Liver (tissue), 9 donors: ENCODE measurements around the gene GAPDH. TPM values are rescaled to one million over a fixed set of nuclear protein-coding genes. Genes with fewer than 3 reads are reported as not detected.

Experiments
- DNase-seq: peaks from one replicate; pipeline ENCODE4 v3.0.0-alpha.2; 2017; ENCODE audit warnings: low spot score
- H3K27ac ChIP-seq, 2 donors: one replicate each; pipeline ENCODE4 v1.7.0; 2013; ENCODE audit warnings: inconsistent platforms in 2 of 2, low read length in 2 of 2, control low read depth in 1 of 2, low read depth in 1 of 2, mild to moderate bottlenecking in 1 of 2
- H3K27me3 ChIP-seq, 4 donors: one replicate each; pipeline versions ENCODE4 v1.6.1 to v1.7.0; 2013; ENCODE audit warnings: low read length in 3 of 4, inconsistent platforms in 1 of 4, mild to moderate bottlenecking in 1 of 4, moderate library complexity in 1 of 4; ENCODE audit not compliant: control insufficient read depth in 4 of 4, insufficient read depth in 4 of 4
- H3K36me3 ChIP-seq, 4 donors: one replicate each; pipeline versions ENCODE4 v1.6.1 to v1.7.0; 2013; ENCODE audit warnings: low read length in 3 of 4, mild to moderate bottlenecking in 3 of 4, low read depth in 1 of 4, moderate library complexity in 1 of 4; ENCODE audit not compliant: control insufficient read depth in 4 of 4, insufficient read depth in 3 of 4
- H3K4me1 ChIP-seq, 4 donors: one replicate each; pipeline versions ENCODE4 v1.6.1 to v1.7.0; 2013; ENCODE audit warnings: low read length in 3 of 4, mild to moderate bottlenecking in 3 of 4, moderate library complexity in 1 of 4; ENCODE audit not compliant: control insufficient read depth in 4 of 4, insufficient read depth in 4 of 4
- H3K4me3 ChIP-seq, 3 donors: one replicate each; pipeline versions ENCODE4 v1.6.1 to v1.7.0; 2013; ENCODE audit warnings: low read length in 3 of 3, control low read depth in 1 of 3, low read depth in 1 of 3, mild to moderate bottlenecking in 1 of 3
- H3K9ac ChIP-seq, 2 donors: one replicate each; pipeline ENCODE4 v1.7.0; 2013; ENCODE audit warnings: low read length in 2 of 2, mild to moderate bottlenecking in 2 of 2, moderate library complexity in 2 of 2, control low read depth in 1 of 2, low read depth in 1 of 2
- H3K9me3 ChIP-seq, 4 donors: one replicate each; pipeline versions ENCODE4 v1.6.1 to v1.7.0; 2013; ENCODE audit warnings: low read length in 3 of 4; ENCODE audit not compliant: control insufficient read depth in 4 of 4
- ATF3 ChIP-seq: IDR thresholded peaks from 2 replicates; pipeline ENCODE4 v1.6.1; 2016; ENCODE audit warnings: antibody characterized with exemption
- CTCF ChIP-seq: fragments of 150-350 bp; IDR thresholded peaks from 2 replicates; pipeline ENCODE4 v1.5.1; 2017; ENCODE audit warnings: improper control_type of control experiment, low read depth, low read length; ENCODE audit not compliant: missing input control
- EGR1 ChIP-seq, 2 donors: IDR thresholded peaks; 2 replicates each; pipeline ENCODE4 v1.6.1; 2016 to 2018; ENCODE audit warnings: antibody characterized with exemption in 2 of 2, low read depth in 2 of 2
- FOXA1 ChIP-seq: IDR thresholded peaks from 2 replicates; pipeline ENCODE4 v1.6.1; 2016; ENCODE audit warnings: antibody characterized with exemption
- FOXA2 ChIP-seq: IDR thresholded peaks from 2 replicates; pipeline ENCODE4 v1.6.1; 2016; ENCODE audit warnings: antibody characterized with exemption
- GABPA ChIP-seq, 2 donors: IDR thresholded peaks in 1 of 2; conservative IDR thresholded peaks in 1 of 2; 2 replicates each; pipeline ENCODE4 v1.6.1; 2016; ENCODE audit warnings: antibody characterized with exemption in 2 of 2, mild to moderate bottlenecking in 1 of 2, moderate library complexity in 1 of 2
- HNF4A ChIP-seq, 2 donors: conservative IDR thresholded peaks; 2 replicates each; pipeline ENCODE4 v1.6.1; 2016; ENCODE audit warnings: antibody characterized with exemption in 2 of 2, mild to moderate bottlenecking in 2 of 2
- JUND ChIP-seq, 2 donors: IDR thresholded peaks; 2 replicates each; pipeline ENCODE4 v1.6.1; 2016; ENCODE audit warnings: antibody characterized with exemption in 2 of 2
- MAX ChIP-seq: IDR thresholded peaks from 2 replicates; pipeline ENCODE4 v1.6.1; 2016; ENCODE audit warnings: antibody characterized with exemption
- NR2F2 ChIP-seq: IDR thresholded peaks from 2 replicates; pipeline ENCODE4 v1.6.1; 2016; ENCODE audit warnings: antibody characterized with exemption
- RXRA ChIP-seq, 2 donors: IDR thresholded peaks; 2 replicates each; pipeline ENCODE4 v1.6.1; 2017 to 2018; ENCODE audit warnings: antibody characterized with exemption in 2 of 2, mild to moderate bottlenecking in 1 of 2
- SP1 ChIP-seq: IDR thresholded peaks from 2 replicates; pipeline ENCODE4 v1.6.1; 2018; ENCODE audit warnings: antibody characterized with exemption, mild to moderate bottlenecking
- TAF1 ChIP-seq: conservative IDR thresholded peaks from 2 replicates; pipeline ENCODE4 v1.6.1; 2016; ENCODE audit warnings: antibody characterized with exemption, mild to moderate bottlenecking
- YY1 ChIP-seq: IDR thresholded peaks from 2 replicates; pipeline ENCODE4 v1.6.1; 2016; ENCODE audit warnings: antibody characterized with exemption, mild to moderate bottlenecking
- WGBS: extraction: QIAGEN DNeasy Blood & Tissue Kit; methylation state at CpG from one replicate; pipeline ENCODE4 v1.1.7; 2013; 5-methylcytosine and 5-hydroxymethylcytosine counted together
- polyA plus RNA-seq, 2 donors: library from polyadenylated mRNA; stranded (reverse) in 1 of 2; unstranded in 1 of 2; fragments of 200-250 nt in 1 of 2; fragments of >200 nt in 1 of 2; fragmentation: Nextera tagmentation in 1 of 2; extraction: Ambion mirVana in 1 of 2; gene quantifications; one replicate each; pipeline versions ENCODE4 v1.2.1 to v1.2.3, GENCODE V29; 2013 to 2015
- total RNA-seq, 2 donors: library from RNA; depleted of rRNA; stranded (reverse); fragments of >200 nt; gene quantifications; one replicate each; pipeline ENCODE4 v1.2.3, GENCODE V29; 2014
- donor health status: healthy.
- donor health status: healthy.
- donor health status: healthy.
- donor health status: healthy.
- donor health status: healthy.

The GAPDH gene
- total and polyA plus RNA-seq, 4 donors: 1,234 to 2,082 (median 1,344) TPM

- 61% methylated on average over 35 of the region's 35 CpGs for WGBS
- peak; percentile 19 for TF ChIP-seq SP1
- peak; percentile 52 for TF ChIP-seq NR2F2
- TF ChIP-seq RXRA (IDR thresholded peaks at IDR 0.05): peak; percentile 26 to 27
- TF ChIP-seq HNF4A (conservative IDR thresholded peaks at IDR 0.05): no peak
- TF ChIP-seq GABPA (IDR thresholded peaks at IDR 0.05 in 1 of 2, conservative IDR thresholded peaks at IDR 0.05 in 1 of 2): no peak
- no peak overlapping the region for H3K4me3 ChIP-seq
- H3K27ac ChIP-seq: peak overlapping the region; percentile 43 to 98
- H3K36me3 ChIP-seq: peaks cover 15 to 36% (median 24%) of the 10 kb centered on the region in 4 donors
- peak; percentile 63 for DNase-seq
- no peaks in the 10 kb centered on the region for H3K9me3 ChIP-seq
- no peak overlapping the region for H3K9ac ChIP-seq
- peaks cover 12 to 49% (median 34%) of the 10 kb centered on the region in 4 donors for H3K4me1 ChIP-seq
- no peaks in the 10 kb centered on the region for H3K27me3 ChIP-seq
Measured at GRCh38 chr12:6540181-6540877, 6.0 kb downstream of the GAPDH start.

- DNase-seq: no peak
- WGBS: 86% methylated on average over 26 of the region's 26 CpGs
- Histone ChIP-seq H3K4me3 (no peak overlapping the region), H3K27ac (peak overlapping the region; percentile 95 to 98), H3K4me1 (peaks cover 12 to 37% (median 22%) of the 10 kb centered on the region in 4 donors), H3K9me3 (no peaks in the 10 kb centered on the region), H3K27me3 (no peaks in the 10 kb centered on the region), H3K36me3 (peaks cover 15 to 33% (median 25%) of the 10 kb centered on the region in 4 donors), H3K9ac (peak overlapping the region; percentile 45 to 57)
- TF ChIP-seq FOXA2: no peak
- TF ChIP-seq JUND (IDR thresholded peaks at IDR 0.05): no peak
- TF ChIP-seq GABPA (IDR thresholded peaks at IDR 0.05 in 1 of 2, conservative IDR thresholded peaks at IDR 0.05 in 1 of 2): no peak
- TF ChIP-seq NR2F2: no peak
- no peak for TF ChIP-seq MAX
- no peak for TF ChIP-seq HNF4A (conservative IDR thresholded peaks at IDR 0.05)
- TF ChIP-seq RXRA (IDR thresholded peaks at IDR 0.05): no peak
- TF ChIP-seq YY1: no peak
- TF ChIP-seq TAF1: no peak
- no peak for TF ChIP-seq ATF3
- TF ChIP-seq CTCF: no peak
- no peak for TF ChIP-seq SP1
- TF ChIP-seq EGR1 (IDR thresholded peaks at IDR 0.05; ENCODE audit: low read depth in 2 of 2): no peak
- no peak for TF ChIP-seq FOXA1
Measured at GRCh38 chr12:6541371-6542165, 7.3 kb downstream of the GAPDH start.
